Lower leg skin (tissue), 4 donors: ENCODE measurements around the gene CNOT9. TPM values are rescaled to one million over a fixed set of nuclear protein-coding genes. Genes with fewer than 3 reads are reported as not detected.

Source experiments
- DNase-seq, 2 donors: peaks; one replicate each; pipeline ENCODE4 v3.0.0-alpha.2; 2019; ENCODE audit warnings: low spot score in 2 of 2
- H3K4me3 ChIP-seq: fragments of 200-600 bp; sonication (generic); 2 replicates; pipeline ENCODE4 v1.5.1; 2017; ENCODE audit warnings: mild to moderate bottlenecking, low read depth; ENCODE audit not compliant: poor library complexity, severe bottlenecking
- POLR2A ChIP-seq, 2 donors: fragments of 450-650 bp; IDR thresholded peaks; one replicate each; pipeline ENCODE4 v1.6.1; 2016 to 2017; ENCODE audit warnings: antibody characterized with exemption in 2 of 2, mild to moderate bottlenecking in 1 of 2, moderate library complexity in 1 of 2
- WGBS, 2 donors: methylation state at CpG; one replicate each; pipeline ENCODE4 v1.1.5; 2018; 5-methylcytosine and 5-hydroxymethylcytosine counted together
- intact Hi-C: fragments of 100-400 bp; cut with DNase I; formaldehyde crosslinking; loops from one replicate; pipeline ENCODE4 v1.15.0; 2023; ENCODE audit warnings: low total_unique reads
- total RNA-seq, 4 donors: library from RNA; depleted of rRNA; stranded (reverse); fragments of >200 nt; gene quantifications; one replicate each; pipeline ENCODE4 v1.1.0, GENCODE V29; 2016
- TF ChIP-seq, protein P1 (sequence below), 3 donors: fragments of 450-650 bp; IDR thresholded peaks; one replicate each; pipeline ENCODE4 v1.5.1; 2016; ENCODE audit warnings: antibody characterized with exemption in 3 of 3, mild to moderate bottlenecking in 3 of 3, moderate library complexity in 2 of 3

CNOT9 gene
- total RNA-seq, 4 donors from 2014 or later: 30.1 to 39.1 (median 34.5) TPM

DNA sequence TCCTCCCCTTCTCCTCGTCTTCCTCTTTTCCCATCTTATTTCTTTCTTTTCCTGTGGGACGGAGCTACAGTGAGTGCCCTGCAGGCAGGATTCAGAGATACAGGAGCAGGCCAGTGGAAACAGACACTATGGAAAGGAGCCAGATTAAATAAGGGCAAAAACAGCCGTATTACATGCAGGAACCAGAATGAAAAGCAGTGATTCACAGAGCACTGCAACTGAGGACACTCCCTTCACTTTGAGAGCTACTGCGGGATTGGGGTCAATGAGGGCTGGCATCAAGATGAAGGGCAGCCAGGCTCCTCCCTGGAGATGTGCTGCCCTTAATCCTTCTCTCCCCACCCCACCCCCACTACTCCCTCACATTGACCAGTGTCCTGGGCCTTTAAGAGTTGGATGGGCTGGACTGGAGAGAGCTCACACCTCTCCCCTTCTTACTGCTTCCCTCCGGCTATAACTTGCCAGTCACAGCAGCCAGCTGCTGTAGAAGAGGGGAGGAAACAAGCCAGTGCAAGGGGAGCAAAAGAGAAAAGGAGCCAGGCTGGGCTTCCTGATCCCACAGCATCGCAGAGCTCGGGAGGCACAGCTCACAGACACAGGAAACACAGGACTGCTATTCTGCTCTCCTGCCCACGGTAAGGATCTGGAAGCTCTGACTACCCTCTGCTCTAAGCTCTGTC is 38.9 kb downstream of the CNOT9 start, which contains the start of gene PLCD4:
Gene PLCD4, plus strand, starts transcription at position 464 of the 680 bp plus-strand sequence. CDS start 7,841 bp downstream, outside the sequence.
- 7 to 9% methylated on average over 8 of the region's 8 CpGs for WGBS, 2 donors
- no peak within 1 kb of the TSS for H3K4me3 ChIP-seq
- intact Hi-C loops: no loop called here
- TF ChIP-seq POLR2A (IDR thresholded peaks at IDR 0.05): no peak
- TF ChIP-seq, protein P1, sequence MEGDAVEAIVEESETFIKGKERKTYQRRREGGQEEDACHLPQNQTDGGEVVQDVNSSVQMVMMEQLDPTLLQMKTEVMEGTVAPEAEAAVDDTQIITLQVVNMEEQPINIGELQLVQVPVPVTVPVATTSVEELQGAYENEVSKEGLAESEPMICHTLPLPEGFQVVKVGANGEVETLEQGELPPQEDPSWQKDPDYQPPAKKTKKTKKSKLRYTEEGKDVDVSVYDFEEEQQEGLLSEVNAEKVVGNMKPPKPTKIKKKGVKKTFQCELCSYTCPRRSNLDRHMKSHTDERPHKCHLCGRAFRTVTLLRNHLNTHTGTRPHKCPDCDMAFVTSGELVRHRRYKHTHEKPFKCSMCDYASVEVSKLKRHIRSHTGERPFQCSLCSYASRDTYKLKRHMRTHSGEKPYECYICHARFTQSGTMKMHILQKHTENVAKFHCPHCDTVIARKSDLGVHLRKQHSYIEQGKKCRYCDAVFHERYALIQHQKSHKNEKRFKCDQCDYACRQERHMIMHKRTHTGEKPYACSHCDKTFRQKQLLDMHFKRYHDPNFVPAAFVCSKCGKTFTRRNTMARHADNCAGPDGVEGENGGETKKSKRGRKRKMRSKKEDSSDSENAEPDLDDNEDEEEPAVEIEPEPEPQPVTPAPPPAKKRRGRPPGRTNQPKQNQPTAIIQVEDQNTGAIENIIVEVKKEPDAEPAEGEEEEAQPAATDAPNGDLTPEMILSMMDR (IDR thresholded peaks at IDR 0.05): no peak
- no peak for DNase-seq

DNA sequence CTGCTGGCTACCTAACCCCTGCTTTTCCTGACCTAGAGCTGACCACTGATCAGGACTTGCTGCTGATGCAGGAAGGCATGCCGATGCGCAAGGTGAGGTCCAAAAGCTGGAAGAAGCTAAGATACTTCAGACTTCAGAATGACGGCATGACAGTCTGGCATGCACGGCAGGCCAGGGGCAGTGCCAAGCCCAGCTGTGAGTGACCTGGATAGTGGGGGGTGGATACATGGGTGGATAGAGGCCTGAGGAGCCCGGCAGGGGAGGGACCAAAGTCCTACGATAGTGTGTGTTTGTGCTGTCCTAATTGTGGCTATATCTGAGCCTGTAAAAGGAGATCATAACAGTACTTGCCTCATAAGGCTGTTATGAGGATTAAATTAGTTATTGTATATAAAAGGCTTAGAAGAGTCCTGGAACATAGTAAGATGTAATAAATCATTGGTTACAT is 47.3 kb downstream of the CNOT9 start:
- DNase-seq: no peak
- no peak for TF ChIP-seq POLR2A (IDR thresholded peaks at IDR 0.05)
- TF ChIP-seq, protein P1 (IDR thresholded peaks at IDR 0.05): no peak
- no peak overlapping the region for H3K4me3 ChIP-seq
- intact Hi-C loops: no loop called here
- WGBS, 2 donors: 76 to 82% methylated on average over 6 of the region's 6 CpGs

DNA sequence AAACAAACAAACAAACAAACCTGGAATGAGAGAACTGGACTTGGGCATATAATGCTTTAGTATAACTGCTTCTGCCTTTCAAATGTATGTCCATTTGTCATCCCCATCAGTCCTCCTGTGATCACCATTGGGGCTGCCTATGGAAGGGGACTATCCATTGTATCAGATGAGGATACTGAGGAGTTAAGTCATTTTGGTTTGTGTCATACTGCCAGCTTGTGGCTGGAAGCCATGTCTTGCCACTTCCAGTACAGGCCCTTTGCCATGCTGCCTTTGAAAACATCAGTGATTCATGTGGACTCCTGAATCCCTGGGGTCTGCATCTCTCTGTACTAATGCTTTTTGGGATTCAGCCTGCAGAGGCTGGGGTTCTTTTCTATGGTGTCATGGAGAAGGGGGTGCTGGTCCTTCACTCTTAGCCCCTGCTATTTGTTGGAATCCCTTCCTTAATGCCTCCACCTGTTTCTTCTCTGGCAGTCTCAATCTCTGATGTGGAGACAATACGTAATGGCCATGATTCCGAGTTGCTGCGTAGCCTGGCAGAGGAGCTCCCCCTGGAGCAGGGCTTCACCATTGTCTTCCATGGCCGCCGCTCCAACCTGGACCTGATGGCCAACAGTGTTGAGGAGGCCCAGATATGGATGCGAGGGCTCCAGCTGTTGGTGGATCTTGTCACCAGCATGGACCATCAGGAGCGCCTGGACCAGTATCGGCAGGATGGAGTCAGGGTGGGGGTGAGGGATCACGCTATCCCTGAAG is 49.6 kb downstream of the CNOT9 start:
- no peak for DNase-seq
- H3K4me3 ChIP-seq: no peak overlapping the region
- intact Hi-C loops: no loop called here
- WGBS, 2 donors: 92 to 94% methylated on average over 9 of the region's 9 CpGs
- TF ChIP-seq, protein P1 (IDR thresholded peaks at IDR 0.05): no peak
- TF ChIP-seq POLR2A (IDR thresholded peaks at IDR 0.05): no peak

DNA sequence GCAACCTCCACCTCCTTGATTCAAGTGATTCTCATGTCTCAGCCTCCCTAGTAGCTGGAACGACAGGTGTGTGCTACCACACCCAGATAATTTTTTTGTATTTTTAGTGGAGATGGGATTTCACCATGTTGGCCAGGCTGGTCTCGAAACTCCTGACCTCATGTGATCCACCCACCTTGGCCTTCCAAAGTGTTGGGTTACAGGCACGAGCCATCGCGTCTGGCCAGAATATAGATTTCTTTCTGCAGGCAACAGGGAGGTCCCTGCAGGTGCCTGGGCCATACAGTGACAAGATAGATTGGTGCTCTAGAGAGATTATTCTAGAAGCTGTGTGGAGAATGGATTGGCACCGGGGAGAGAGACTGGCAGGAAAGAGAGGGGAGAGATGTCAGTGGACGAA is 52.4 kb downstream of the CNOT9 start:
- intact Hi-C loops: loop anchor here (10.0 kb wide), 1 partner anchor 1816 kb away; no protein-coding TSS in a partner anchor
- DNase-seq: no peak
- H3K4me3 ChIP-seq: no peak overlapping the region
- TF ChIP-seq, protein P1 (IDR thresholded peaks at IDR 0.05): no peak
- 72 to 82% methylated on average over 7 of the region's 7 CpGs for WGBS, 2 donors

DNA sequence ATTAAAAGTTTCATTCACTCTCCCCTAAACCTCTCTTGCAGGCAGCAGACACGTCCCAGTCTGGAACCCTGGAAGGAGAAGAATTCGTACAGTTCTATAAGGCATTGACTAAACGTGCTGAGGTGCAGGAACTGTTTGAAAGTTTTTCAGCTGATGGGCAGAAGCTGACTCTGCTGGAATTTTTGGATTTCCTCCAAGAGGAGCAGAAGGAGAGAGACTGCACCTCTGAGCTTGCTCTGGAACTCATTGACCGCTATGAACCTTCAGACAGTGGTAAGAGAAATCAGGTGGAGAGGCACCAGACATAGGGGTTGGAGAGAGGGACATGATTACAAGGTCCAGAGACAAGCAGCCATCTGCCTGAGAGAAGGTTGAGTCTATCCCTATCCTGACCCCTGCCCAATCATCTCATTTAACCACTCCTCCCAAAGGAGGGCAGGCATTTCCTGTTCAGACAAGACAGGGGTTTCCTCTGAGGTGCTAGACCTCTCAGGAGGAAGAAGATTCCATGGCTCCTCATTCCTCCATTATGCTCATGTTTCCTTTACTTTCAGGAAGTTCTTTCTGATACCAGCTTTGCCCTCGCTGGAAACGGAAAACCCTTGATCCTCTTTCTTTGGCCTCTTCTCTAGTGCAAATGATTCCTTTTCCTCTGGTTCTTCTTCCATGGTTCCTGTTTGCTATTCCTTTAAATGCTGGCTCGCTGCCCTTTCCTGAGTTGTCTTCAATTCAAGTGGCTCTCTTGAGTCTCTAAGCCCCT is 54.1 kb downstream of the CNOT9 start:
- 64 to 73% methylated on average over 7 of the region's 7 CpGs for WGBS, 2 donors
- intact Hi-C loops: loop anchor here (10.0 kb wide), 1 partner anchor 1818 kb away; no protein-coding TSS in a partner anchor
- H3K4me3 ChIP-seq: no peak overlapping the region
- no peak for TF ChIP-seq POLR2A (IDR thresholded peaks at IDR 0.05)
- TF ChIP-seq, protein P1 (IDR thresholded peaks at IDR 0.05): no peak
- DNase-seq: no peak
